ENCODE data around the gene PLA2G4A.

PLA2G4A gene

DNA sequence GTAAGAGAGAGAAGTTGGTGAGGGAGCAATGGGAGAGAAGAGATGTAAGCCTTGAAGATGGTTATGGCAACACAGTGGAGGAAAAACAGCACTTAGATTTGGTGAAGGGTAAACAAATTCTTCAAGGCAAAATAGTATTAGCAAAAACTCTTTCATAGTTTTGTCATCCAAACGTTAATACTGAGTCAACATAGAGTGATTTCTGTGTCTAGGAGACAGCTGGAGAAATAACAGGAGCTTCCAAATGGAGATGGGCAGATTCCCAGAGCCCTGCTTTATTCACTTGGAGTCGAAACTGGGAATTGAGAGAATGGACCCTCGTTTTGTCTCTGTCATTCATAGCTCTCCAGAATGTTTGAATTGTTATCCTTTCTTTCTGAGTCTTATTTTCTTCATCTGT is 68.3 kb downstream of the PLA2G4A start:
- TF ChIP-seq POLR2AphosphoS5 (IDR thresholded peaks at IDR 0.05; ENCODE audit: low read depth) (no peak), SPI1 (IDR thresholded peaks at IDR 0.05; ENCODE audit: borderline replicate concordance, low read depth) (no peak), GABPA (IDR thresholded peaks at IDR 0.05; ENCODE audit: low read depth) (no peak)
- TF ChIP-seq, protein P1, sequence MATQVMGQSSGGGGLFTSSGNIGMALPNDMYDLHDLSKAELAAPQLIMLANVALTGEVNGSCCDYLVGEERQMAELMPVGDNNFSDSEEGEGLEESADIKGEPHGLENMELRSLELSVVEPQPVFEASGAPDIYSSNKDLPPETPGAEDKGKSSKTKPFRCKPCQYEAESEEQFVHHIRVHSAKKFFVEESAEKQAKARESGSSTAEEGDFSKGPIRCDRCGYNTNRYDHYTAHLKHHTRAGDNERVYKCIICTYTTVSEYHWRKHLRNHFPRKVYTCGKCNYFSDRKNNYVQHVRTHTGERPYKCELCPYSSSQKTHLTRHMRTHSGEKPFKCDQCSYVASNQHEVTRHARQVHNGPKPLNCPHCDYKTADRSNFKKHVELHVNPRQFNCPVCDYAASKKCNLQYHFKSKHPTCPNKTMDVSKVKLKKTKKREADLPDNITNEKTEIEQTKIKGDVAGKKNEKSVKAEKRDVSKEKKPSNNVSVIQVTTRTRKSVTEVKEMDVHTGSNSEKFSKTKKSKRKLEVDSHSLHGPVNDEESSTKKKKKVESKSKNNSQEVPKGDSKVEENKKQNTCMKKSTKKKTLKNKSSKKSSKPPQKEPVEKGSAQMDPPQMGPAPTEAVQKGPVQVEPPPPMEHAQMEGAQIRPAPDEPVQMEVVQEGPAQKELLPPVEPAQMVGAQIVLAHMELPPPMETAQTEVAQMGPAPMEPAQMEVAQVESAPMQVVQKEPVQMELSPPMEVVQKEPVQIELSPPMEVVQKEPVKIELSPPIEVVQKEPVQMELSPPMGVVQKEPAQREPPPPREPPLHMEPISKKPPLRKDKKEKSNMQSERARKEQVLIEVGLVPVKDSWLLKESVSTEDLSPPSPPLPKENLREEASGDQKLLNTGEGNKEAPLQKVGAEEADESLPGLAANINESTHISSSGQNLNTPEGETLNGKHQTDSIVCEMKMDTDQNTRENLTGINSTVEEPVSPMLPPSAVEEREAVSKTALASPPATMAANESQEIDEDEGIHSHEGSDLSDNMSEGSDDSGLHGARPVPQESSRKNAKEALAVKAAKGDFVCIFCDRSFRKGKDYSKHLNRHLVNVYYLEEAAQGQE (IDR thresholded peaks at IDR 0.05; ENCODE audit: insufficient replicate concordance, low read depth), result no peak
- TF ChIP-seq, protein P2, sequence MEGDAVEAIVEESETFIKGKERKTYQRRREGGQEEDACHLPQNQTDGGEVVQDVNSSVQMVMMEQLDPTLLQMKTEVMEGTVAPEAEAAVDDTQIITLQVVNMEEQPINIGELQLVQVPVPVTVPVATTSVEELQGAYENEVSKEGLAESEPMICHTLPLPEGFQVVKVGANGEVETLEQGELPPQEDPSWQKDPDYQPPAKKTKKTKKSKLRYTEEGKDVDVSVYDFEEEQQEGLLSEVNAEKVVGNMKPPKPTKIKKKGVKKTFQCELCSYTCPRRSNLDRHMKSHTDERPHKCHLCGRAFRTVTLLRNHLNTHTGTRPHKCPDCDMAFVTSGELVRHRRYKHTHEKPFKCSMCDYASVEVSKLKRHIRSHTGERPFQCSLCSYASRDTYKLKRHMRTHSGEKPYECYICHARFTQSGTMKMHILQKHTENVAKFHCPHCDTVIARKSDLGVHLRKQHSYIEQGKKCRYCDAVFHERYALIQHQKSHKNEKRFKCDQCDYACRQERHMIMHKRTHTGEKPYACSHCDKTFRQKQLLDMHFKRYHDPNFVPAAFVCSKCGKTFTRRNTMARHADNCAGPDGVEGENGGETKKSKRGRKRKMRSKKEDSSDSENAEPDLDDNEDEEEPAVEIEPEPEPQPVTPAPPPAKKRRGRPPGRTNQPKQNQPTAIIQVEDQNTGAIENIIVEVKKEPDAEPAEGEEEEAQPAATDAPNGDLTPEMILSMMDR (IDR thresholded peaks at IDR 0.05; ENCODE audit: insufficient read depth, low read length), result no peak
- no peak overlapping the region for H3K27ac ChIP-seq (replicated peaks)
- no peak overlapping the region for H3K4me3 ChIP-seq (replicated peaks; ENCODE audit: insufficient read depth, low read length)
- DNase-seq (ENCODE audit: low read depth in 1 of 2, low spot score in 1 of 2), result no peak
- H3K27me3 ChIP-seq (ENCODE audit: insufficient read depth, poor library complexity, severe bottlenecking), result no peaks in the 10 kb centered on the region

DNA sequence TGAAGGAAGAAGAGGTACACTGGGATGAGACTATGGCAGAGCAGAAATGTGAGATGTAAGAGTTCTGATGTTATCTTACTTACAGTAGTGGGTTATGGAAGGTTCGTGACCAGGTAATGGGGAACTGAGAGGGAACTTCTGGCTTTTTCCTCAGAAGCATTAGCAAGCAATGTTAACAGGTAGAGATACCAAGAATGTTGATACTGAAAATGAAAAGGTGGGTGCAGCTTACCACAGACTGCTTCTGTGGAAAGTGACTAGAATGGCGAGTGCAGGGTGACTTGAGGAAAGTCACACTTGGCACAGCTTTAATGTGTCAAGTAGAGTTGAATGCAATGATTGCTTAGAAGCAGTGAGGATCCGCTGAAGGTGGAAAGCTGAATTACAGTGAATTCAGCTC is 70.8 kb downstream of the PLA2G4A start:
- no peak for DNase-seq (ENCODE audit: low read depth in 1 of 2, low spot score in 1 of 2)
- Histone ChIP-seq H3K27me3 (ENCODE audit: insufficient read depth, poor library complexity, severe bottlenecking) (no peaks in the 10 kb centered on the region), H3K27ac (replicated peaks) (no peak overlapping the region), H3K4me3 (replicated peaks; ENCODE audit: insufficient read depth, low read length) (no peak overlapping the region)
- TF ChIP-seq POLR2AphosphoS5 (IDR thresholded peaks at IDR 0.05; ENCODE audit: low read depth) (no peak), GABPA (IDR thresholded peaks at IDR 0.05; ENCODE audit: low read depth) (no peak), SPI1 (IDR thresholded peaks at IDR 0.05; ENCODE audit: borderline replicate concordance, low read depth) (no peak)
- TF ChIP-seq, protein P2 (IDR thresholded peaks at IDR 0.05; ENCODE audit: insufficient read depth, low read length), result no peak
- TF ChIP-seq, protein P1 (IDR thresholded peaks at IDR 0.05; ENCODE audit: insufficient replicate concordance, low read depth), result no peak

DNA sequence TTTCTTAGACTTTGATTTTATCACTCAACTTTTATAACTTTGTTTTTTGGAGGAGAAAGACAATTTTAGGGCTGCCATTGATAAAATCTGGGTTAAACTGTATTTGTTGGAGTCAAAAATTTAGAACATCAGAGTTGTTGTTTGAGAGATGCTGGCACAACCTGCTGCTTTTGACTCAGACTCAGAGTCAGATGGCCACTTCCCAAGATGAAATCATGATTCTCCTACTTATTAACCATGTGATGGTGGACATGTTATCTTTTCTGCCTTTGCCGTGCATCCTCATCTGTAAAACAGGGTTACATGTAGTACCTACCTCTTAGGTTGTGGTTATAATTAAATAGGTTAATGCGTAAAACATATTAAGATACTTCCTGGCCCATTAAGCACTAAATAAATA is 71.2 kb downstream of the PLA2G4A start:
- TF ChIP-seq, protein P1 (IDR thresholded peaks at IDR 0.05; ENCODE audit: insufficient replicate concordance, low read depth), result no peak
- TF ChIP-seq, protein P2 (IDR thresholded peaks at IDR 0.05; ENCODE audit: insufficient read depth, low read length), result no peak
- TF ChIP-seq POLR2AphosphoS5 (IDR thresholded peaks at IDR 0.05; ENCODE audit: low read depth) (no peak), SPI1 (IDR thresholded peaks at IDR 0.05; ENCODE audit: borderline replicate concordance, low read depth) (no peak), GABPA (IDR thresholded peaks at IDR 0.05; ENCODE audit: low read depth) (no peak)
- Histone ChIP-seq H3K27ac (replicated peaks) (no peak overlapping the region), H3K4me3 (replicated peaks; ENCODE audit: insufficient read depth, low read length) (no peak overlapping the region), H3K27me3 (ENCODE audit: insufficient read depth, poor library complexity, severe bottlenecking) (no peaks in the 10 kb centered on the region)
- DNase-seq (ENCODE audit: low read depth in 1 of 2, low spot score in 1 of 2), result no peak
